Gastrocnemius medialis (tissue), 4 donors: ENCODE measurements around the gene TTC3. TPM values are rescaled to one million over a fixed set of nuclear protein-coding genes. Genes with fewer than 3 reads are reported as not detected.

Experiments used
- ATAC-seq, 2 donors: fragments of 150-250 bp; one replicate each; pipeline ENCODE4 v1.9.1; 2016
- DNase-seq, 2 donors: peaks; one replicate each; pipeline ENCODE4 v3.0.0-alpha.2; 2019
- H3K27ac ChIP-seq, 4 donors: fragments of 200-600 bp; sonication (generic); 1 replicate in 1 of 4; 2 replicates in 3 of 4; pipeline ENCODE4 v1.5.1; 2016 to 2018; ENCODE audit warnings: mild to moderate bottlenecking in 2 of 4, moderate library complexity in 1 of 4
- H3K27me3 ChIP-seq, 3 donors: fragments of 200-600 bp; sonication (generic) in 2 of 3; 1 replicate in 1 of 3; 2 replicates in 2 of 3; pipeline versions ENCODE4 v1.5.1 to v1.6.0; 2016 to 2019; ENCODE audit warnings: mild to moderate bottlenecking in 1 of 3, moderate library complexity in 1 of 3
- H3K36me3 ChIP-seq, 2 donors: fragments of 200-600 bp; sonication (generic) in 1 of 2; one replicate each; pipeline ENCODE4 v1.5.1; 2017 to 2018
- H3K4me1 ChIP-seq, 2 donors: fragments of 200-600 bp; sonication (generic) in 1 of 2; one replicate each; pipeline ENCODE4 v1.5.1; 2016 to 2017; ENCODE audit warnings: mild to moderate bottlenecking in 2 of 2
- H3K4me3 ChIP-seq, 4 donors: fragments of 200-600 bp; sonication (generic) in 3 of 4; 1 replicate in 1 of 4; 2 replicates in 3 of 4; pipeline ENCODE4 v1.5.1; 2016 to 2019; ENCODE audit warnings: mild to moderate bottlenecking in 2 of 4
- H3K9me3 ChIP-seq, 3 donors: fragments of 200-600 bp; sonication (generic) in 2 of 3; 1 replicate in 1 of 3; 2 replicates in 2 of 3; pipeline ENCODE4 v1.5.1; 2016 to 2019
- CTCF ChIP-seq, 5 experiments: fragments of 450-650 bp in 3 of 5; fragments of 200-600 bp in 2 of 5; sonication (generic) in 2 of 5; IDR thresholded peaks in 4 of 5; conservative IDR thresholded peaks in 1 of 5; 1 replicate in 4 of 5; 2 replicates in 1 of 5; pipeline ENCODE4 v1.5.1; 2016 to 2019; ENCODE audit warnings: antibody characterized with exemption in 5 of 5, mild to moderate bottlenecking in 3 of 5, moderate library complexity in 3 of 5
- POLR2A ChIP-seq, 2 donors: fragments of 450-650 bp; IDR thresholded peaks; one replicate each; pipeline ENCODE4 v1.6.1; 2017; ENCODE audit warnings: antibody characterized with exemption in 2 of 2, mild to moderate bottlenecking in 2 of 2, moderate library complexity in 2 of 2
- in situ Hi-C, 4 donors: fragments of 200-750 bp; cut with MboI; loops; one replicate each; pipeline versions ENCODE4 v1.15.0 to v1.8.0; 2017; ENCODE audit warnings: low sequenced_read_pairs in 4 of 4
- intact Hi-C: fragments of 100-400 bp; cut with DNase I; formaldehyde crosslinking; loops from one replicate; pipeline ENCODE4 v1.15.1; 2023; ENCODE audit warnings: low total_unique reads
- total RNA-seq, 4 donors: library from RNA; depleted of rRNA; stranded (reverse); fragments of >200 nt; gene quantifications; one replicate each; pipeline versions ENCODE4 v1.1.0 to v1.2.3, GENCODE V29; 2016

The TTC3 gene
- total RNA-seq, 4 donors from 2014 or later: 39.5 to 71.6 (median 44.1) TPM

- Histone ChIP-seq H3K9me3 (no peaks in the 10 kb centered on the region), H3K4me1 (peaks cover 28 to 36% of the 10 kb centered on the region in 2 donors), H3K36me3 (no peaks in the 10 kb centered on the region), H3K27me3 (no peaks in the 10 kb centered on the region), H3K27ac (no peak overlapping the region), H3K4me3 (no peak overlapping the region)
- intact Hi-C loops: no loop called here
- ATAC-seq (no peak), DNase-seq (no peak)
- TF ChIP-seq CTCF (IDR thresholded peaks at IDR 0.05 in 4 of 5, conservative IDR thresholded peaks at IDR 0.05 in 1 of 5): no peak
- no peak for TF ChIP-seq POLR2A (IDR thresholded peaks at IDR 0.05)
- in situ Hi-C loops: no loop called here
Measured at GRCh38 chr21:37249112-37249904, 176.3 kb downstream of the TTC3 start.

- in situ Hi-C loops: loop anchor here in 1 of 4 donors (25.0 kb wide), 2 partner anchors 111 to 311 kb away; partner anchors contain the start of gene DYRK1A
- no peak for ATAC-seq
- Histone ChIP-seq H3K27me3 (no peaks in the 10 kb centered on the region), H3K36me3 (no peaks in the 10 kb centered on the region), H3K4me3 (no peak overlapping the region), H3K4me1 (peaks cover 28 to 40% of the 10 kb centered on the region in 2 donors), H3K9me3 (no peaks in the 10 kb centered on the region), H3K27ac (peak overlapping the region in 1 of 4 donors; percentile 11)
- no peak for DNase-seq
- intact Hi-C loops: no loop called here
- TF ChIP-seq CTCF (IDR thresholded peaks at IDR 0.05 in 4 of 5, conservative IDR thresholded peaks at IDR 0.05 in 1 of 5) (no peak), POLR2A (IDR thresholded peaks at IDR 0.05) (no peak)
Measured at GRCh38 chr21:37251294-37251634, 178.2 kb downstream of the TTC3 start.

Other genes starting within 250 kb of the TTC3 start
- 10 to 100 TPM; 10.6 to 18.4 (median 15.4) TPM for gene HLCS, start 106.6 kb upstream of the TTC3 start, total RNA-seq
- not detected for gene RIPPLY3, start 66.6 kb upstream of the TTC3 start, total RNA-seq
- gene PIGP, start 183 bp upstream of the TTC3 start, total RNA-seq: 10 to 100 TPM; 21.8 to 31.8 (median 25.5) TPM
- 10 to 100 TPM; 57.6 to 82.7 (median 75.4) TPM for gene VPS26C, start 194.1 kb downstream of the TTC3 start, total RNA-seq